ENCODE results near the gene ATXN7L1. TPM values are rescaled to one million over a fixed set of nuclear protein-coding genes. Genes with fewer than 3 reads are reported as not detected.

The ATXN7L1 gene
- total and polyA plus RNA-seq, 2 of the 8 experiments (the other 6 are each of a cell fraction or from before 2014, with no cell fraction given), result 14.3 to 34.0 TPM

- TF ChIP-seq CHD7 (IDR thresholded peaks at IDR 0.05; ENCODE audit: insufficient replicate concordance, low read length), result no peak
- peak; percentile 78 for TF ChIP-seq MAFK (IDR thresholded peaks at IDR 0.05; ENCODE audit: low read depth, low read length)
- peak; percentile 98 for TF ChIP-seq BACH1 (IDR thresholded peaks at IDR 0.05; ENCODE audit: low read length)
Measured at GRCh38 chr7:105648561-105649401, 227.6 kb downstream of the ATXN7L1 start (continued).

All from H1 (cell line).